Panc1 (cell line): ENCODE data around the gene SOX18. TPM values are rescaled to one million over a fixed set of nuclear protein-coding genes. Genes with fewer than 3 reads are reported as not detected.

ENCODE experiments used
- ATAC-seq: fragments of 200-7000 bp; cut with Tn5 transposase; 2 replicates; pipeline ENCODE4 v1.9.1; 2020; ENCODE audit warnings: mild to moderate bottlenecking, moderate library complexity
- BruUV-seq: library from RNA; stranded (reverse); fragments of 400-500 nt; replicated peaks from 2 replicates; lab custom pipeline; 2021; lab: Mats Ljungman, UMichigan
- CTCF ChIA-PET: fragments of 300-600 bp; sonication (Branson Sonifier 250); formaldehyde crosslinking; loops from one replicate; lab custom pipeline; 2022; ENCODE audit warnings: antibody characterized with exemption; lab: Charles Lee
- POLR2A ChIA-PET: fragments of 300-600 bp; sonication (Branson Sonifier 250); formaldehyde crosslinking; loops from one replicate; lab custom pipeline; 2022; ENCODE audit warnings: antibody characterized with exemption; lab: Charles Lee
- DNase-seq: peaks from one replicate; pipeline ENCODE4 v3.0.0-alpha.2; 2010; ENCODE audit warnings: low read depth, low spot score
- H3K27ac ChIP-seq: 2 replicates; pipeline ENCODE4 v1.5.1; 2011; ENCODE audit warnings: mild to moderate bottlenecking, low read length, inconsistent platforms
- H3K27me3 ChIP-seq: fragments of 200-500 bp; sonication (Bioruptor generic); 2 replicates; pipeline ENCODE4 v1.6.0; 2014; ENCODE audit warnings: low read length, inconsistent platforms; ENCODE audit not compliant: control insufficient read depth, insufficient read depth
- H3K36me3 ChIP-seq: fragments of 200-500 bp; sonication (Bioruptor generic); 2 replicates; pipeline ENCODE4 v1.5.1; 2014; ENCODE audit warnings: inconsistent platforms, mild to moderate bottlenecking, low read length, moderate library complexity; ENCODE audit not compliant: control insufficient read depth, insufficient read depth
- H3K4me1 ChIP-seq: 2 replicates; pipeline ENCODE4 v1.5.1; 2011; ENCODE audit warnings: inconsistent platforms, mild to moderate bottlenecking, low read length, moderate library complexity; ENCODE audit not compliant: control insufficient read depth, insufficient read depth
- H3K4me3 ChIP-seq, 2 experiments: 2 replicates each; pipeline ENCODE4 v1.5.1; 2011 to 2012; ENCODE audit warnings: low read depth in 2 of 2, low read length in 2 of 2, mild to moderate bottlenecking in 2 of 2, inconsistent platforms in 1 of 2, moderate library complexity in 1 of 2
- H3K9me3 ChIP-seq: fragments of 200-500 bp; sonication (Bioruptor generic); 2 replicates; pipeline ENCODE4 v1.5.1; 2014; ENCODE audit warnings: low read depth, mild to moderate bottlenecking, inconsistent platforms, low read length, moderate library complexity; ENCODE audit not compliant: control insufficient read depth, insufficient read depth
- CTCF ChIP-seq: fragments of 450-650 bp; IDR thresholded peaks from 2 replicates; pipeline ENCODE4 v1.5.1; 2017; ENCODE audit warnings: mild to moderate bottlenecking
- POLR2AphosphoS5 ChIP-seq: IDR thresholded peaks from 2 replicates; pipeline ENCODE4 v1.6.1; 2012; ENCODE audit warnings: mild to moderate bottlenecking, low read depth, low read length, moderate library complexity
- REST ChIP-seq, 2 experiments: IDR thresholded peaks; 2 replicates each; pipeline ENCODE4 v1.6.1; 2011 to 2012; ENCODE audit warnings: low read depth in 2 of 2, control low read depth in 1 of 2, low read length in 1 of 2, mild to moderate bottlenecking in 1 of 2, moderate library complexity in 1 of 2; ENCODE audit not compliant: insufficient read depth in 1 of 2
- SIN3A ChIP-seq: IDR thresholded peaks from 2 replicates; pipeline ENCODE4 v1.6.1; 2012; ENCODE audit warnings: low read depth, mild to moderate bottlenecking, low read length, moderate library complexity, borderline replicate concordance; ENCODE audit not compliant: insufficient read depth
- TCF7L2 ChIP-seq: IDR thresholded peaks from 2 replicates; pipeline ENCODE4 v1.6.1; 2011; ENCODE audit warnings: mild to moderate bottlenecking, low read depth, low read length, inconsistent platforms
- in situ Hi-C: cut with HindIII; loops from 2 replicates; pipeline ENCODE4 v1.10.0; 2016; ENCODE audit warnings: low sequenced_read_pairs, low pct_unique_long_range_greater_than_20kb
- intact Hi-C: fragments of 100-400 bp; cut with micrococcal nuclease; formaldehyde crosslinking; loops from one replicate; pipeline ENCODE4 v1.10.0; 2022; ENCODE audit not compliant: unreplicated experiment
- total RNA-seq: library from RNA; stranded (reverse); gene quantifications from one replicate; pipeline ENCODE4 v1.2.1, GENCODE V29; 2021; ENCODE audit not compliant: unreplicated experiment

SOX18 gene
- total RNA-seq, 1 experiment from 2014 or later: 18.7 TPM

- Histone ChIP-seq H3K27ac (no peak overlapping the region), H3K9me3 (no peaks in the 10 kb centered on the region), H3K36me3 (no peaks in the 10 kb centered on the region), H3K4me3 (no peak overlapping the region), H3K27me3 (no peaks in the 10 kb centered on the region), H3K4me1 (peaks cover 40% of the 10 kb centered on the region)
- in situ Hi-C loops (no loop called here), intact Hi-C loops (no loop called here)
- CTCF ChIA-PET: no interaction called here
- TF ChIP-seq POLR2AphosphoS5: no peak
- TF ChIP-seq TCF7L2: no peak
- TF ChIP-seq REST (IDR thresholded peaks at IDR 0.05; ENCODE audit: insufficient read depth in 1 of 2, low read depth in 2 of 2, low read length in 1 of 2): no peak
- POLR2A ChIA-PET: no interaction called here
- no TSS peak for BruUV-seq
- no peak for DNase-seq
- ATAC-seq: no peak
Measured at GRCh38 chr20:64041040-64041780, 8.2 kb downstream of the SOX18 start.

- peaks cover 40% of the 10 kb centered on the region for H3K4me1 ChIP-seq
- DNase-seq: no peak
- ATAC-seq: no peak
- no peaks in the 10 kb centered on the region for H3K27me3 ChIP-seq
- no peak overlapping the region for H3K4me3 ChIP-seq
- no TSS peak for BruUV-seq
- no peak for TF ChIP-seq POLR2AphosphoS5
- no peak for TF ChIP-seq TCF7L2
- TF ChIP-seq CTCF: no peak
- TF ChIP-seq REST (IDR thresholded peaks at IDR 0.05; ENCODE audit: insufficient read depth in 1 of 2, low read depth in 2 of 2, low read length in 1 of 2): no peak
- TF ChIP-seq SIN3A: no peak
- in situ Hi-C loops: no loop called here
- H3K36me3 ChIP-seq: no peaks in the 10 kb centered on the region
- ChIA-PET POLR2A (no interaction called here), CTCF (interaction anchor here (1.4 to 2.2 kb wide), 2 partner anchors 10 to 17 kb away, joined by 11 to 14 read pairs; partner anchors contain the start of gene SOX18)
- H3K27ac ChIP-seq: no peak overlapping the region
- intact Hi-C loops: no loop called here
- no peaks in the 10 kb centered on the region for H3K9me3 ChIP-seq
Measured at GRCh38 chr20:64040231-64041039, 9.0 kb downstream of the SOX18 start.
